Mammary epithelial cell (primary cell): ENCODE data around the gene ERBB4.

ENCODE experiments used
- EZH2 ChIP-seq: IDR thresholded peaks from 2 replicates; pipeline ENCODE4 v1.6.1; 2012; ENCODE audit warnings: low read length, inconsistent platforms, borderline replicate concordance
- TF ChIP-seq, protein P1 (sequence below), 2 donors: IDR thresholded peaks in 1 of 2; conservative IDR thresholded peaks in 1 of 2; 2 replicates each; pipeline ENCODE4 v1.5.1; 2011 to 2012; ENCODE audit warnings: inconsistent platforms in 2 of 2, low read length in 2 of 2, mild to moderate bottlenecking in 2 of 2, control low read depth in 1 of 2, low read depth in 1 of 2; ENCODE audit not compliant: insufficient read depth in 1 of 2; ENCODE audit errors: extremely low read depth in 1 of 2

DNA sequence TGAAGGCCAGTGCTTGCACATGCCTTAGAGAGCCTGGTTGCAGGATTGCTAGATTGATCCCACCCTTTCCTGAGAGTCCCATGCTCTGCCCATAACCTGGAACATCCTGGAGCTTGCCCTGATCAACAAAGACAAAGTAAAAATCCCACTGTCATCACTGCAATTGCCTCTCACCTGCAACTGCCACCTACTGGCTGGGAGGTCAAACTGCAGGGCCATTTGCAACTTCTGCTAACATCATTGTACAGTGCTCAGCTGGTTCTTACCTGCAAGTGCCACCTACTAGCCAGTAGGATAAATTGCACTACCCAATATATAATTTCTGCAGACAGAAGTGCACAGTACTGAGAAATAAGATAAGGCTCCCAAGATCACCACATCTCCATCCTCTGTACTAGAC is 1034.7 kb downstream of the ERBB4 start:
- TF ChIP-seq, protein P1, sequence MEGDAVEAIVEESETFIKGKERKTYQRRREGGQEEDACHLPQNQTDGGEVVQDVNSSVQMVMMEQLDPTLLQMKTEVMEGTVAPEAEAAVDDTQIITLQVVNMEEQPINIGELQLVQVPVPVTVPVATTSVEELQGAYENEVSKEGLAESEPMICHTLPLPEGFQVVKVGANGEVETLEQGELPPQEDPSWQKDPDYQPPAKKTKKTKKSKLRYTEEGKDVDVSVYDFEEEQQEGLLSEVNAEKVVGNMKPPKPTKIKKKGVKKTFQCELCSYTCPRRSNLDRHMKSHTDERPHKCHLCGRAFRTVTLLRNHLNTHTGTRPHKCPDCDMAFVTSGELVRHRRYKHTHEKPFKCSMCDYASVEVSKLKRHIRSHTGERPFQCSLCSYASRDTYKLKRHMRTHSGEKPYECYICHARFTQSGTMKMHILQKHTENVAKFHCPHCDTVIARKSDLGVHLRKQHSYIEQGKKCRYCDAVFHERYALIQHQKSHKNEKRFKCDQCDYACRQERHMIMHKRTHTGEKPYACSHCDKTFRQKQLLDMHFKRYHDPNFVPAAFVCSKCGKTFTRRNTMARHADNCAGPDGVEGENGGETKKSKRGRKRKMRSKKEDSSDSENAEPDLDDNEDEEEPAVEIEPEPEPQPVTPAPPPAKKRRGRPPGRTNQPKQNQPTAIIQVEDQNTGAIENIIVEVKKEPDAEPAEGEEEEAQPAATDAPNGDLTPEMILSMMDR (conservative IDR thresholded peaks at IDR 0.05 in 1 of 2, IDR thresholded peaks at IDR 0.05 in 1 of 2; ENCODE audit: extremely low read depth in 1 of 2, insufficient read depth in 1 of 2, low read depth in 1 of 2, low read length in 2 of 2), result peak in 1 of 2 donors; percentile 35
- no peak for TF ChIP-seq EZH2
